ENCODE results near the gene MVB12A. TPM values are rescaled to one million over a fixed set of nuclear protein-coding genes. Genes with fewer than 3 reads are reported as not detected.

Gene MVB12A
- 40.3 and 45.8 TPM in 2 replicates for total RNA-seq

- H3K27me3 Mint-ChIP-seq: no peaks in the 10 kb centered on the region
- intact Hi-C loops (cut with micrococcal nuclease): loop anchor here (1.0 to 10.0 kb wide), 4 partner anchors 15 to 435 kb away; partner anchors contain the start of genes BST2, MRPL34 and RPL18A
- peak; percentile 98 for DNase-seq
- H3K9me3 Mint-ChIP-seq: no peaks in the 10 kb centered on the region
- H3K4me1 Mint-ChIP-seq: peaks cover 23% of the 10 kb centered on the region
- peak within 1 kb of the TSS; percentile 91 for H3K27ac Mint-ChIP-seq
- H3K4me3 Mint-ChIP-seq: peak within 1 kb of the TSS; percentile 92
- peaks cover 24% of the 10 kb centered on the region for H3K36me3 Mint-ChIP-seq (ENCODE audit: low read depth)
These were observed at the start of gene MVB12A for GRCh38 chr19:17419621-17420474. TSS of gene MVB12A (plus strand) at chr19:17420047. CDS start at chr19:17420136, 89 bp downstream.

- intact Hi-C loops (cut with micrococcal nuclease): no loop called here
These were observed 42.8 kb upstream of the MVB12A start, which contains the start of gene PLVAP for GRCh38 chr19:17376935-17377600. TSS of gene PLVAP (minus strand) at chr19:17377342. CDS start at chr19:17377288, 54 bp downstream.

GRCh38 chr19:17378271-17378670, 41.6 kb upstream of the MVB12A start:
- Mint-ChIP-seq H3K4me1 (peaks cover 6% of the 10 kb centered on the region), H3K9me3 (no peaks in the 10 kb centered on the region), H3K36me3 (ENCODE audit: low read depth) (peaks cover 2% of the 10 kb centered on the region), H3K27ac (no peak overlapping the region), H3K27me3 (peaks cover 6% of the 10 kb centered on the region), H3K4me3 (no peak overlapping the region)
- DNase-seq: no peak
- intact Hi-C loops (cut with micrococcal nuclease): no loop called here

More at GRCh38 chr19:17376935-17377600, 42.8 kb upstream of the MVB12A start, which contains the start of gene PLVAP:
- Mint-ChIP-seq H3K27me3 (peaks cover 6% of the 10 kb centered on the region), H3K27ac (no peak within 1 kb of the TSS), H3K9me3 (no peaks in the 10 kb centered on the region), H3K4me3 (no peak within 1 kb of the TSS), H3K36me3 (ENCODE audit: low read depth) (peaks cover 2% of the 10 kb centered on the region), H3K4me1 (peaks cover 2% of the 10 kb centered on the region)
- no peak for DNase-seq

GRCh38 chr19:17379221-17379631, 40.6 kb upstream of the MVB12A start:
- no peak for DNase-seq
- peaks cover 8% of the 10 kb centered on the region for H3K4me1 Mint-ChIP-seq
- peaks cover 2% of the 10 kb centered on the region for H3K36me3 Mint-ChIP-seq (ENCODE audit: low read depth)
- no peak overlapping the region for H3K4me3 Mint-ChIP-seq
- H3K27me3 Mint-ChIP-seq: peaks cover 6% of the 10 kb centered on the region
- intact Hi-C loops (cut with micrococcal nuclease): no loop called here
- no peaks in the 10 kb centered on the region for H3K9me3 Mint-ChIP-seq
- H3K27ac Mint-ChIP-seq: no peak overlapping the region

- H3K4me3 Mint-ChIP-seq: no peak overlapping the region
- peaks cover 6% of the 10 kb centered on the region for H3K27me3 Mint-ChIP-seq
- intact Hi-C loops (cut with micrococcal nuclease): no loop called here
- H3K27ac Mint-ChIP-seq: no peak overlapping the region
- H3K36me3 Mint-ChIP-seq (ENCODE audit: low read depth): peaks cover 2% of the 10 kb centered on the region
- DNase-seq: no peak
- H3K9me3 Mint-ChIP-seq: no peaks in the 10 kb centered on the region
- peaks cover 8% of the 10 kb centered on the region for H3K4me1 Mint-ChIP-seq
These were observed 39.3 kb upstream of the MVB12A start for GRCh38 chr19:17380426-17381138.

- H3K27me3 Mint-ChIP-seq: peaks cover 16% of the 10 kb centered on the region
- H3K4me3 Mint-ChIP-seq: no peak overlapping the region
- peaks cover 10% of the 10 kb centered on the region for H3K4me1 Mint-ChIP-seq
These were observed 33.8 kb upstream of the MVB12A start for GRCh38 chr19:17385878-17386611.

GRCh38 chr19:17389288-17389687, 30.6 kb upstream of the MVB12A start:
- Mint-ChIP-seq H3K4me1 (peaks cover 12% of the 10 kb centered on the region), H3K36me3 (ENCODE audit: low read depth) (peaks cover 4% of the 10 kb centered on the region), H3K27ac (no peak overlapping the region), H3K9me3 (no peaks in the 10 kb centered on the region), H3K27me3 (peaks cover 16% of the 10 kb centered on the region), H3K4me3 (no peak overlapping the region)
- intact Hi-C loops (cut with micrococcal nuclease): no loop called here
- DNase-seq: no peak

More at GRCh38 chr19:17385878-17386611, 33.8 kb upstream of the MVB12A start:
- Mint-ChIP-seq H3K9me3 (no peaks in the 10 kb centered on the region), H3K36me3 (ENCODE audit: low read depth) (peaks cover 2% of the 10 kb centered on the region), H3K27ac (peak overlapping the region; percentile 13)
- DNase-seq: peak; percentile 90
- intact Hi-C loops (cut with micrococcal nuclease): loop anchor here (1.0 kb wide), 2 partner anchors 40 to 94 kb away; no protein-coding TSS in a partner anchor

- H3K4me3 Mint-ChIP-seq: peak overlapping the region; percentile 98
- peak; percentile 68 for DNase-seq
- H3K4me1 Mint-ChIP-seq: peaks cover 17% of the 10 kb centered on the region
- H3K9me3 Mint-ChIP-seq: no peaks in the 10 kb centered on the region
- no peak overlapping the region for H3K27ac Mint-ChIP-seq
- intact Hi-C loops (cut with micrococcal nuclease): loop anchor here (2.0 to 10.0 kb wide), 2 partner anchors 15 to 315 kb away; partner anchors contain the start of genes BST2, HAUS8 and MYO9B
- H3K36me3 Mint-ChIP-seq (ENCODE audit: low read depth): peaks cover 8% of the 10 kb centered on the region
- H3K27me3 Mint-ChIP-seq: peaks cover 16% of the 10 kb centered on the region
These were observed 29.7 kb upstream of the MVB12A start for GRCh38 chr19:17389957-17390664.

- peak; percentile 98 for DNase-seq
- Mint-ChIP-seq H3K27me3 (peaks cover 16% of the 10 kb centered on the region), H3K4me1 (peaks cover 20% of the 10 kb centered on the region), H3K4me3 (peak overlapping the region; percentile 98), H3K9me3 (no peaks in the 10 kb centered on the region), H3K36me3 (ENCODE audit: low read depth) (peaks cover 10% of the 10 kb centered on the region), H3K27ac (peak overlapping the region; percentile 34)
- intact Hi-C loops (cut with micrococcal nuclease): loop anchor here (1.0 to 10.0 kb wide), 3 partner anchors 14 to 316 kb away; partner anchors contain the start of genes BST2, HAUS8 and MYO9B
These were observed 29.0 kb upstream of the MVB12A start for GRCh38 chr19:17390665-17391370.

- peaks cover 10% of the 10 kb centered on the region for H3K36me3 Mint-ChIP-seq (ENCODE audit: low read depth)
- H3K9me3 Mint-ChIP-seq: no peaks in the 10 kb centered on the region
- H3K27ac Mint-ChIP-seq: peak overlapping the region; percentile 11
- peaks cover 20% of the 10 kb centered on the region for H3K4me1 Mint-ChIP-seq
- peaks cover 16% of the 10 kb centered on the region for H3K27me3 Mint-ChIP-seq
- peak; percentile 68 for DNase-seq
- peak overlapping the region; percentile 98 for H3K4me3 Mint-ChIP-seq
- intact Hi-C loops (cut with micrococcal nuclease): loop anchor here (1.0 to 10.0 kb wide), 3 partner anchors 13 to 317 kb away; partner anchors contain the start of genes BST2, HAUS8 and MYO9B
These were observed 28.3 kb upstream of the MVB12A start for GRCh38 chr19:17391371-17392151.

- peaks cover 16% of the 10 kb centered on the region for H3K27me3 Mint-ChIP-seq
- no peak overlapping the region for H3K4me3 Mint-ChIP-seq
- peak overlapping the region; percentile 41 for H3K27ac Mint-ChIP-seq
- H3K4me1 Mint-ChIP-seq: peaks cover 20% of the 10 kb centered on the region
- intact Hi-C loops (cut with micrococcal nuclease): loop anchor here (10.0 kb wide), 1 partner anchor 318 kb away; the partner anchor contains the start of genes HAUS8 and MYO9B
- no peaks in the 10 kb centered on the region for H3K9me3 Mint-ChIP-seq
- peaks cover 15% of the 10 kb centered on the region for H3K36me3 Mint-ChIP-seq (ENCODE audit: low read depth)
- no peak for DNase-seq
These were observed 26.8 kb upstream of the MVB12A start for GRCh38 chr19:17393002-17393401.

Data from activated CD4-positive, alpha-beta T cell treated with anti-CD3 and anti-CD28 coated beads, Interleukin-2, amount 10 ng/mL, durations not matched to agents 24 days and 14 days (primary cell).